GM10847 (cell line): ENCODE measurements around the gene CFLAR.

Source experiments
- POLR2A ChIP-seq: IDR thresholded peaks from 2 replicates; pipeline ENCODE4 v1.6.1; 2011; ENCODE audit not compliant: insufficient read length; ENCODE audit errors: extremely low read depth

The CFLAR gene

GRCh38 chr2:201114350-201114749 lies 1.6 kb upstream of the CFLAR start:
- TF ChIP-seq POLR2A = no peak

- no peak for TF ChIP-seq POLR2A
These were observed 1.1 kb upstream of the CFLAR start for GRCh38 chr2:201114846-201115245.

- TF ChIP-seq POLR2A = no peak
These were observed 1.2 kb downstream of the CFLAR start for GRCh38 chr2:201116959-201117734.

- peak; percentile 33 for TF ChIP-seq POLR2A
These were observed 2.4 kb downstream of the CFLAR start for GRCh38 chr2:201118121-201118960.

GRCh38 chr2:201118961-201119854 lies 3.2 kb downstream of the CFLAR start:
- peak; percentile 34 for TF ChIP-seq POLR2A

GRCh38 chr2:201122276-201122675 lies 6.3 kb downstream of the CFLAR start:
- no peak for TF ChIP-seq POLR2A

GRCh38 chr2:201126308-201127151 lies 10.6 kb downstream of the CFLAR start:
- no peak for TF ChIP-seq POLR2A

- no peak for TF ChIP-seq POLR2A
These were observed 11.2 kb downstream of the CFLAR start for GRCh38 chr2:201127152-201127511.

- TF ChIP-seq POLR2A = no peak
These were observed 11.6 kb downstream of the CFLAR start for GRCh38 chr2:201127570-201127969.

- TF ChIP-seq POLR2A = no peak
These were observed 12.1 kb downstream of the CFLAR start for GRCh38 chr2:201128033-201128432.

GRCh38 chr2:201128933-201129505 lies 13.1 kb downstream of the CFLAR start:
- peak; percentile 14 for TF ChIP-seq POLR2A

GRCh38 chr2:201130524-201131186 lies 14.7 kb downstream of the CFLAR start:
- TF ChIP-seq POLR2A = no peak

GRCh38 chr2:201132518-201132917 lies 16.6 kb downstream of the CFLAR start:
- no peak for TF ChIP-seq POLR2A

GRCh38 chr2:201135386-201135785 lies 19.4 kb downstream of the CFLAR start:
- TF ChIP-seq POLR2A = no peak

- no peak for TF ChIP-seq POLR2A
These were observed 20.9 kb downstream of the CFLAR start for GRCh38 chr2:201136889-201137321.
